Liver (tissue), 9 donors: Measurements from ENCODE around the gene CMC2. TPM values are rescaled to one million over a fixed set of nuclear protein-coding genes. Genes with fewer than 3 reads are reported as not detected.

Experiments used
- DNase-seq: peaks from one replicate; pipeline ENCODE4 v3.0.0-alpha.2; 2017; ENCODE audit warnings: low spot score
- H3K27ac ChIP-seq, 2 donors: one replicate each; pipeline ENCODE4 v1.7.0; 2013; ENCODE audit warnings: inconsistent platforms in 2 of 2, low read length in 2 of 2, control low read depth in 1 of 2, low read depth in 1 of 2, mild to moderate bottlenecking in 1 of 2
- H3K27me3 ChIP-seq, 4 donors: one replicate each; pipeline versions ENCODE4 v1.6.1 to v1.7.0; 2013; ENCODE audit warnings: low read length in 3 of 4, inconsistent platforms in 1 of 4, mild to moderate bottlenecking in 1 of 4, moderate library complexity in 1 of 4; ENCODE audit not compliant: control insufficient read depth in 4 of 4, insufficient read depth in 4 of 4
- H3K36me3 ChIP-seq, 4 donors: one replicate each; pipeline versions ENCODE4 v1.6.1 to v1.7.0; 2013; ENCODE audit warnings: low read length in 3 of 4, mild to moderate bottlenecking in 3 of 4, low read depth in 1 of 4, moderate library complexity in 1 of 4; ENCODE audit not compliant: control insufficient read depth in 4 of 4, insufficient read depth in 3 of 4
- H3K4me1 ChIP-seq, 4 donors: one replicate each; pipeline versions ENCODE4 v1.6.1 to v1.7.0; 2013; ENCODE audit warnings: low read length in 3 of 4, mild to moderate bottlenecking in 3 of 4, moderate library complexity in 1 of 4; ENCODE audit not compliant: control insufficient read depth in 4 of 4, insufficient read depth in 4 of 4
- H3K4me3 ChIP-seq, 3 donors: one replicate each; pipeline versions ENCODE4 v1.6.1 to v1.7.0; 2013; ENCODE audit warnings: low read length in 3 of 3, control low read depth in 1 of 3, low read depth in 1 of 3, mild to moderate bottlenecking in 1 of 3
- H3K9ac ChIP-seq, 2 donors: one replicate each; pipeline ENCODE4 v1.7.0; 2013; ENCODE audit warnings: low read length in 2 of 2, mild to moderate bottlenecking in 2 of 2, moderate library complexity in 2 of 2, control low read depth in 1 of 2, low read depth in 1 of 2
- H3K9me3 ChIP-seq, 4 donors: one replicate each; pipeline versions ENCODE4 v1.6.1 to v1.7.0; 2013; ENCODE audit warnings: low read length in 3 of 4; ENCODE audit not compliant: control insufficient read depth in 4 of 4
- ATF3 ChIP-seq: IDR thresholded peaks from 2 replicates; pipeline ENCODE4 v1.6.1; 2016; ENCODE audit warnings: antibody characterized with exemption
- CTCF ChIP-seq: fragments of 150-350 bp; IDR thresholded peaks from 2 replicates; pipeline ENCODE4 v1.5.1; 2017; ENCODE audit warnings: improper control_type of control experiment, low read depth, low read length; ENCODE audit not compliant: missing input control
- EGR1 ChIP-seq, 2 donors: IDR thresholded peaks; 2 replicates each; pipeline ENCODE4 v1.6.1; 2016 to 2018; ENCODE audit warnings: antibody characterized with exemption in 2 of 2, low read depth in 2 of 2
- FOXA1 ChIP-seq: IDR thresholded peaks from 2 replicates; pipeline ENCODE4 v1.6.1; 2016; ENCODE audit warnings: antibody characterized with exemption
- FOXA2 ChIP-seq: IDR thresholded peaks from 2 replicates; pipeline ENCODE4 v1.6.1; 2016; ENCODE audit warnings: antibody characterized with exemption
- GABPA ChIP-seq, 2 donors: IDR thresholded peaks in 1 of 2; conservative IDR thresholded peaks in 1 of 2; 2 replicates each; pipeline ENCODE4 v1.6.1; 2016; ENCODE audit warnings: antibody characterized with exemption in 2 of 2, mild to moderate bottlenecking in 1 of 2, moderate library complexity in 1 of 2
- HNF4A ChIP-seq, 2 donors: conservative IDR thresholded peaks; 2 replicates each; pipeline ENCODE4 v1.6.1; 2016; ENCODE audit warnings: antibody characterized with exemption in 2 of 2, mild to moderate bottlenecking in 2 of 2
- HNF4G ChIP-seq: IDR thresholded peaks from 2 replicates; pipeline ENCODE4 v1.6.1; 2016; ENCODE audit warnings: antibody characterized with exemption
- JUND ChIP-seq, 2 donors: IDR thresholded peaks; 2 replicates each; pipeline ENCODE4 v1.6.1; 2016; ENCODE audit warnings: antibody characterized with exemption in 2 of 2
- NR2F2 ChIP-seq: IDR thresholded peaks from 2 replicates; pipeline ENCODE4 v1.6.1; 2016; ENCODE audit warnings: antibody characterized with exemption
- RAD21 ChIP-seq, 2 donors: IDR thresholded peaks; 2 replicates each; pipeline ENCODE4 v1.6.1; 2016; ENCODE audit warnings: antibody characterized with exemption in 2 of 2, mild to moderate bottlenecking in 2 of 2
- RXRA ChIP-seq, 2 donors: IDR thresholded peaks; 2 replicates each; pipeline ENCODE4 v1.6.1; 2017 to 2018; ENCODE audit warnings: antibody characterized with exemption in 2 of 2, mild to moderate bottlenecking in 1 of 2
- SP1 ChIP-seq: IDR thresholded peaks from 2 replicates; pipeline ENCODE4 v1.6.1; 2018; ENCODE audit warnings: antibody characterized with exemption, mild to moderate bottlenecking
- TAF1 ChIP-seq: conservative IDR thresholded peaks from 2 replicates; pipeline ENCODE4 v1.6.1; 2016; ENCODE audit warnings: antibody characterized with exemption, mild to moderate bottlenecking
- YY1 ChIP-seq: IDR thresholded peaks from 2 replicates; pipeline ENCODE4 v1.6.1; 2016; ENCODE audit warnings: antibody characterized with exemption, mild to moderate bottlenecking
- WGBS: extraction: QIAGEN DNeasy Blood & Tissue Kit; methylation state at CpG from one replicate; pipeline ENCODE4 v1.1.7; 2013; 5-methylcytosine and 5-hydroxymethylcytosine counted together
- polyA plus RNA-seq, 2 donors: library from polyadenylated mRNA; stranded (reverse) in 1 of 2; unstranded in 1 of 2; fragments of 200-250 nt in 1 of 2; fragments of >200 nt in 1 of 2; fragmentation: Nextera tagmentation in 1 of 2; extraction: Ambion mirVana in 1 of 2; gene quantifications; one replicate each; pipeline versions ENCODE4 v1.2.1 to v1.2.3, GENCODE V29; 2013 to 2015
- total RNA-seq, 2 donors: library from RNA; depleted of rRNA; stranded (reverse); fragments of >200 nt; gene quantifications; one replicate each; pipeline ENCODE4 v1.2.3, GENCODE V29; 2014
- TF ChIP-seq, protein P1 (sequence below): IDR thresholded peaks from 2 replicates; pipeline ENCODE4 v1.6.1; 2016; ENCODE audit warnings: antibody characterized with exemption, mild to moderate bottlenecking
- TF ChIP-seq, protein P2 (sequence below): IDR thresholded peaks from 2 replicates; pipeline ENCODE4 v1.6.1; 2016; ENCODE audit warnings: antibody characterized with exemption
- donor health status: healthy.
- donor health status: healthy.
- donor health status: healthy.
- donor health status: healthy.
- donor health status: healthy.

Gene CMC2
- total and polyA plus RNA-seq, 4 donors, result 26.2 to 98.4 (median 42.5) TPM

DNA sequence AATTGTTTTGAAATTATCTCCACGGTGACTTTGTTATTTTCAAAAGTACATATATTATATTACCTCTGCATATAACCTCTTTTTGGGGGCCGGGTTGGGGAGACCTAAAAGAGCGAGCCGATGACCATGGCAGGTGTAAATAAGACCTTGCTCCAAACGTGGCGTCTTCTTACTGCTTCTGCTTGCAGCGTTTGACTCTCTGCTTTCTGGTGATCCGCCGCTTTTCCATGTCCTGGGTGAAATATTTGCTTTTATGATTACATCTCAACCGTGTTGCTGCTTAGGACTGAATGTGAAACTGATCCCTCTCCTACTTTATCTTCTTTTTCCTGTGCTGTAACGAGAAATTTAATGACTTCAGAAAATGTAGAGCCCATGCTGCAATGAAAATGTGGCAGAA, 47.1 kb upstream of the CMC2 start:
- TF ChIP-seq GABPA (IDR thresholded peaks at IDR 0.05 in 1 of 2, conservative IDR thresholded peaks at IDR 0.05 in 1 of 2) (no peak), ATF3 (no peak), FOXA2 (no peak), RXRA (IDR thresholded peaks at IDR 0.05) (no peak), FOXA1 (no peak)
- no peaks in the 10 kb centered on the region for H3K9me3 ChIP-seq
- no peak overlapping the region for H3K9ac ChIP-seq
- no peak overlapping the region for H3K27ac ChIP-seq
- no peaks in the 10 kb centered on the region for H3K27me3 ChIP-seq
- no peak for DNase-seq
- no peaks in the 10 kb centered on the region for H3K36me3 ChIP-seq
- WGBS, result 88% methylated on average over 11 of the region's 11 CpGs
- H3K4me1 ChIP-seq, result no peaks in the 10 kb centered on the region
- H3K4me3 ChIP-seq, result no peak overlapping the region

DNA sequence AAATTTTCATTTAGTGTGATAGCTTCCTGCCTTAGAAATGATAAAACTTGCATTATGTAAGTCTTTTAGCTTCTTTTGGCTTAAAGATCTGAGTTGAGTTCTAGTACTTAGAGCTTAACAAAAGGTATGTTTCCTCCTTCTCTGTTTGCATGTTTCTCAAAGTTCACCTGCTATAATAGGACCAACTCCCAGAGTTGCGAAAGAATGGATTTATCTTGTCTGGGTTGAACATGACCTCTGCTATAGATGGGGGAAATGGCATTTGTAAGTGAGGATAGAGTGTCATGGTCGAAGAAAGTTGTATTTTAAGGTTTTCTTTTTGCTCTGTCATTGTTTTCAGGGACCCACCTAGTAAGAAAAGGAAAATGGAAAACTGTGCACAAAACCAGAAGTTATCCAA, 36.1 kb upstream of the CMC2 start:
- H3K9me3 ChIP-seq, result no peaks in the 10 kb centered on the region
- no peaks in the 10 kb centered on the region for H3K27me3 ChIP-seq
- H3K4me3 ChIP-seq, result no peak overlapping the region
- H3K36me3 ChIP-seq, result peaks cover 5 to 43% (median 36%) of the 10 kb centered on the region in 4 donors
- 95% methylated on average over 2 of the region's 2 CpGs for WGBS
- TF ChIP-seq CTCF (no peak), GABPA (IDR thresholded peaks at IDR 0.05 in 1 of 2, conservative IDR thresholded peaks at IDR 0.05 in 1 of 2) (no peak), YY1 (no peak), TAF1 (no peak), ATF3 (no peak), NR2F2 (no peak), EGR1 (IDR thresholded peaks at IDR 0.05; ENCODE audit: low read depth in 2 of 2) (no peak)
- TF ChIP-seq, protein P1, sequence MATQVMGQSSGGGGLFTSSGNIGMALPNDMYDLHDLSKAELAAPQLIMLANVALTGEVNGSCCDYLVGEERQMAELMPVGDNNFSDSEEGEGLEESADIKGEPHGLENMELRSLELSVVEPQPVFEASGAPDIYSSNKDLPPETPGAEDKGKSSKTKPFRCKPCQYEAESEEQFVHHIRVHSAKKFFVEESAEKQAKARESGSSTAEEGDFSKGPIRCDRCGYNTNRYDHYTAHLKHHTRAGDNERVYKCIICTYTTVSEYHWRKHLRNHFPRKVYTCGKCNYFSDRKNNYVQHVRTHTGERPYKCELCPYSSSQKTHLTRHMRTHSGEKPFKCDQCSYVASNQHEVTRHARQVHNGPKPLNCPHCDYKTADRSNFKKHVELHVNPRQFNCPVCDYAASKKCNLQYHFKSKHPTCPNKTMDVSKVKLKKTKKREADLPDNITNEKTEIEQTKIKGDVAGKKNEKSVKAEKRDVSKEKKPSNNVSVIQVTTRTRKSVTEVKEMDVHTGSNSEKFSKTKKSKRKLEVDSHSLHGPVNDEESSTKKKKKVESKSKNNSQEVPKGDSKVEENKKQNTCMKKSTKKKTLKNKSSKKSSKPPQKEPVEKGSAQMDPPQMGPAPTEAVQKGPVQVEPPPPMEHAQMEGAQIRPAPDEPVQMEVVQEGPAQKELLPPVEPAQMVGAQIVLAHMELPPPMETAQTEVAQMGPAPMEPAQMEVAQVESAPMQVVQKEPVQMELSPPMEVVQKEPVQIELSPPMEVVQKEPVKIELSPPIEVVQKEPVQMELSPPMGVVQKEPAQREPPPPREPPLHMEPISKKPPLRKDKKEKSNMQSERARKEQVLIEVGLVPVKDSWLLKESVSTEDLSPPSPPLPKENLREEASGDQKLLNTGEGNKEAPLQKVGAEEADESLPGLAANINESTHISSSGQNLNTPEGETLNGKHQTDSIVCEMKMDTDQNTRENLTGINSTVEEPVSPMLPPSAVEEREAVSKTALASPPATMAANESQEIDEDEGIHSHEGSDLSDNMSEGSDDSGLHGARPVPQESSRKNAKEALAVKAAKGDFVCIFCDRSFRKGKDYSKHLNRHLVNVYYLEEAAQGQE, result no peak
- no peak overlapping the region for H3K9ac ChIP-seq
- H3K4me1 ChIP-seq, result no peaks in the 10 kb centered on the region
- no peak for DNase-seq
- no peak overlapping the region for H3K27ac ChIP-seq

- TF ChIP-seq TAF1 (no peak), JUND (IDR thresholded peaks at IDR 0.05) (no peak), EGR1 (IDR thresholded peaks at IDR 0.05; ENCODE audit: low read depth in 2 of 2) (no peak), YY1 (no peak), SP1 (no peak), RAD21 (IDR thresholded peaks at IDR 0.05) (no peak), FOXA1 (no peak), FOXA2 (no peak), GABPA (IDR thresholded peaks at IDR 0.05 in 1 of 2, conservative IDR thresholded peaks at IDR 0.05 in 1 of 2) (no peak), NR2F2 (no peak), HNF4G (no peak), HNF4A (conservative IDR thresholded peaks at IDR 0.05) (no peak)
- TF ChIP-seq, protein P2, sequence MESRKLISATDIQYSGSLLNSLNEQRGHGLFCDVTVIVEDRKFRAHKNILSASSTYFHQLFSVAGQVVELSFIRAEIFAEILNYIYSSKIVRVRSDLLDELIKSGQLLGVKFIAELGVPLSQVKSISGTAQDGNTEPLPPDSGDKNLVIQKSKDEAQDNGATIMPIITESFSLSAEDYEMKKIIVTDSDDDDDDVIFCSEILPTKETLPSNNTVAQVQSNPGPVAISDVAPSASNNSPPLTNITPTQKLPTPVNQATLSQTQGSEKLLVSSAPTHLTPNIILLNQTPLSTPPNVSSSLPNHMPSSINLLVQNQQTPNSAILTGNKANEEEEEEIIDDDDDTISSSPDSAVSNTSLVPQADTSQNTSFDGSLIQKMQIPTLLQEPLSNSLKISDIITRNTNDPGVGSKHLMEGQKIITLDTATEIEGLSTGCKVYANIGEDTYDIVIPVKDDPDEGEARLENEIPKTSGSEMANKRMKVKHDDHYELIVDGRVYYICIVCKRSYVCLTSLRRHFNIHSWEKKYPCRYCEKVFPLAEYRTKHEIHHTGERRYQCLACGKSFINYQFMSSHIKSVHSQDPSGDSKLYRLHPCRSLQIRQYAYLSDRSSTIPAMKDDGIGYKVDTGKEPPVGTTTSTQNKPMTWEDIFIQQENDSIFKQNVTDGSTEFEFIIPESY, result no peak
- H3K27ac ChIP-seq, result no peak overlapping the region
- 96% methylated on average over 4 of the region's 4 CpGs for WGBS
Measured at GRCh38 chr16:81041696-81042095, 35.0 kb upstream of the CMC2 start.

More at GRCh38 chr16:81041696-81042095, 35.0 kb upstream of the CMC2 start:
- no peak for DNase-seq
- no peak overlapping the region for H3K9ac ChIP-seq
- H3K4me3 ChIP-seq, result no peak overlapping the region
- H3K4me1 ChIP-seq, result peaks cover 6 to 7% (median 7%) of the 10 kb centered on the region in 4 donors
- H3K9me3 ChIP-seq, result no peaks in the 10 kb centered on the region
- H3K36me3 ChIP-seq, result peaks cover 5 to 43% (median 36%) of the 10 kb centered on the region in 4 donors
- H3K27me3 ChIP-seq, result no peaks in the 10 kb centered on the region
